ENCODE results near the gene TSC2.

GRCh38 chr16:2063861-2064260, 16.1 kb downstream of the TSC2 start:
- TF ChIP-seq CTCF (IDR thresholded peaks at IDR 0.05; ENCODE audit: low read depth, low read length) (no peak), POLR2A (IDR thresholded peaks at IDR 0.05; ENCODE audit: extremely low read depth, insufficient read length) (no peak), MAX (IDR thresholded peaks at IDR 0.05; ENCODE audit: low read depth, low read length) (no peak)
